Thyroid gland (tissue), 4 donors: ENCODE results near the gene ANXA6.

Experiments
- POLR2A ChIP-seq, 2 donors: fragments of 450-650 bp; IDR thresholded peaks; one replicate each; pipeline ENCODE4 v1.6.1; 2017; ENCODE audit warnings: antibody characterized with exemption in 2 of 2, mild to moderate bottlenecking in 2 of 2, moderate library complexity in 1 of 2
- TF ChIP-seq, protein P1 (sequence below), 6 experiments: fragments of 200-600 bp in 3 of 6; fragments of 450-650 bp in 3 of 6; sonication (generic) in 3 of 6; IDR thresholded peaks; one replicate each; pipeline ENCODE4 v1.5.1; 2016 to 2019; ENCODE audit warnings: antibody characterized with exemption in 6 of 6, mild to moderate bottlenecking in 2 of 6, inconsistent platforms in 1 of 6, moderate library complexity in 1 of 6

GRCh38 chr5:151077419-151077818, 80.2 kb downstream of the ANXA6 start:
- TF ChIP-seq POLR2A (IDR thresholded peaks at IDR 0.05), result no peak
- TF ChIP-seq, protein P1, sequence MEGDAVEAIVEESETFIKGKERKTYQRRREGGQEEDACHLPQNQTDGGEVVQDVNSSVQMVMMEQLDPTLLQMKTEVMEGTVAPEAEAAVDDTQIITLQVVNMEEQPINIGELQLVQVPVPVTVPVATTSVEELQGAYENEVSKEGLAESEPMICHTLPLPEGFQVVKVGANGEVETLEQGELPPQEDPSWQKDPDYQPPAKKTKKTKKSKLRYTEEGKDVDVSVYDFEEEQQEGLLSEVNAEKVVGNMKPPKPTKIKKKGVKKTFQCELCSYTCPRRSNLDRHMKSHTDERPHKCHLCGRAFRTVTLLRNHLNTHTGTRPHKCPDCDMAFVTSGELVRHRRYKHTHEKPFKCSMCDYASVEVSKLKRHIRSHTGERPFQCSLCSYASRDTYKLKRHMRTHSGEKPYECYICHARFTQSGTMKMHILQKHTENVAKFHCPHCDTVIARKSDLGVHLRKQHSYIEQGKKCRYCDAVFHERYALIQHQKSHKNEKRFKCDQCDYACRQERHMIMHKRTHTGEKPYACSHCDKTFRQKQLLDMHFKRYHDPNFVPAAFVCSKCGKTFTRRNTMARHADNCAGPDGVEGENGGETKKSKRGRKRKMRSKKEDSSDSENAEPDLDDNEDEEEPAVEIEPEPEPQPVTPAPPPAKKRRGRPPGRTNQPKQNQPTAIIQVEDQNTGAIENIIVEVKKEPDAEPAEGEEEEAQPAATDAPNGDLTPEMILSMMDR (IDR thresholded peaks at IDR 0.05), result no peak
